HG02981 (cell line): Measurements from ENCODE around the gene ORAI3.
A peak's percentile ranks its signal among the peaks of the same experiment; 100 is the strongest.

Experiments
- ATAC-seq: cut with Tn5 transposase; IDR thresholded peaks from one replicate; pipeline ENCODE4 v1.9.1; 2021; ENCODE audit warnings: mild to moderate bottlenecking, moderate library complexity; ENCODE audit not compliant: unreplicated experiment

Gene ORAI3

DNA sequence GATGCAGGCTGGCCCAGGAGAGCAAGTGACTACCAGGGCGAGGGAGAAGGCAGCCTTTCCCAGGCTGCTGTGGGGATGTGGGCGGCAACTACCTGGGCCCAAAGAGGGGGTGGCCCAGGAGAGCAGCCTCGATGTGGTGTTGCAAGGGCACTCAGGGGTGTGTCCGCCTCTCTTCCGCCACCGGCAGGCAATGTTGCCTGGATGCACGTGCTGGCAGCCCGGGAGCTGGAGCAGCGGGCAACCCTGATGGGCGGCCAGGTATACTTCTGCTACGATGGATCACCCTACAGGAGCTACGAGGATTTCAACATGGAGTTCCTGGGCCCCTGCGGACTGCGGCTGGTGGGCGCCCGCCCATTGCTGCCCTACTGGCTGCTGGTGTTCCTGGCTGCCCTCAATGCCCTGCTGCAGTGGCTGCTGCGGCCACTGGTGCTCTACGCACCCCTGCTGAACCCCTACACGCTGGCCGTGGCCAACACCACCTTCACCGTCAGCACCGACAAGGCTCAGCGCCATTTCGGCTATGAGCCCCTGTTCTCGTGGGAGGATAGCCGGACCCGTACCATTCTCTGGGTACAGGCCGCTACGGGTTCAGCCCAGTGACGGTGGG is 38.8 kb downstream of the ORAI3 start:
- ATAC-seq, result no peak

DNA sequence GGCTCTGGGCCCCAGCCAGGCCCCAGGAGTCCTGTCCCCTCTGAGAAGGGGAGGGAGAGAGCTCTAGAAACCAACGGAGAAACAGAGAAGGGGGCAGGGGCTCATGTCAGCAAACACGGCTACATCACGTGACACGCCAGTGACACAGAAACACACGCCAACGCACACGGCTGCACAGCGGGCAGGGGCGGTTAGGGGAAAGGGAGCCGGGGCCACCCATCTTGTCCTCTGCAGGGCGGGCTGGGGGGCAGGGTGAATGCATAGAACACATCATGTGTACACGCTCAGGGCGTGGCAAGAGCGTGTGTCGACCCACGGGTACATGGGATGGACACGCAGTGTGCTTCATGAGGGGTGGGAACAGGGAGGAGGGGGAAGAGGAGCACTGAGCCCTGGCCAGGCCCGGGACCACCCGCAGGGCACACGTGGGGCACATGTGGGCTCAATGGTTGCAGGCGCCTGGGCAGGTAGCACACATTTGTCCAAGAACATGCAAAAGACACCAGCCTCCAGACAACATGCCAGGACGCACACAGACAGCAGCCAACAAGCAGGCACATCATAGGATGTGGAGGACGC is 40.7 kb downstream of the ORAI3 start:
- no peak for ATAC-seq

GRCh38 chr16:30990105-30990504 is 41.2 kb downstream of the ORAI3 start:
- no peak for ATAC-seq

- ATAC-seq, result no peak
Measured at GRCh38 chr16:30991052-30991451, 42.2 kb downstream of the ORAI3 start.

GRCh38 chr16:30992276-30992780 is 43.5 kb downstream of the ORAI3 start:
- ATAC-seq, result no peak

DNA sequence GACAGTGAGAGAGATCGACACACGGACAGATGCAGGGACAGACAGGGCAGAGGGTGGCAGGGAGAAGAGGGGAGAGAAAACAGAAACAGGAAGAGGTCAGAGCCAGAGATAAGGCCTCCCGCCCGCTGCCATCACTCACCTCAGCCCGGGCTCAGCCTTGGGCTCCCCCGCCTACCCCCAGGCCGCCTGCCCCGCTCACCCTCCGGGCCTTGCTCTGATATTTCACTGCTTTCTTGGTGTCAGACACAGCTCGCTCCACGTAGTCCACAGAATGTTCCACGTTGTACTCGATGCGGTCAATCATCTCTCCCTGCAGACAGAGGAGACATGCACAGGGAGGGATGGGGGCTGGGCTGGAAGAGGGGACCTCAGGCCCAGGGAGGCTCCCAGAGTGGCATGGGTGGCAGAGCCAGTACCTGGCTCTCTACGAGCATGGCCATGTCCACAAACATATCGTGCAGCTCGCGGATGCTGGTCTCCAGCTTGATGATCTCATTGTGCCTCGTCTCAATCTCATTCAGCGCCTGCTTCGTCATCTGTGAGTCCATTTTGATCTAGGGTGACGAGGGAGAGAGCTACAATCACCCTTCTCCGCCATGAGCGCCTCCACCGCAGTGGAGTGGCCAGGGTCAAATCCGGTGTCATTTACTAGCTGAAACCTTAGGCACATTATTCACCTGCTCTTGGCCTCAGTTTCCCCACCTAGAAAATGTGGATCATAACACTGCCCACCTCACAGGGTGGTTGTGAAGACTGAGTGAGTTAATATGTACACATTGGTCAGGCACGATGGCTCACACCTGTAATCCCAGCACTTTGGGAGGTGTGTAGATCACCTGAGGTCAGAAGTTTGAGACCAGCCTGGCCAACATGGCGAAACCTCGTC is 44.3 kb downstream of the ORAI3 start:
- no peak for ATAC-seq

- ATAC-seq, result no peak
Measured at GRCh38 chr16:30995927-30996323, 47.1 kb downstream of the ORAI3 start.

- ATAC-seq, result no peak
Measured at GRCh38 chr16:30996324-30996984, 47.6 kb downstream of the ORAI3 start.

DNA sequence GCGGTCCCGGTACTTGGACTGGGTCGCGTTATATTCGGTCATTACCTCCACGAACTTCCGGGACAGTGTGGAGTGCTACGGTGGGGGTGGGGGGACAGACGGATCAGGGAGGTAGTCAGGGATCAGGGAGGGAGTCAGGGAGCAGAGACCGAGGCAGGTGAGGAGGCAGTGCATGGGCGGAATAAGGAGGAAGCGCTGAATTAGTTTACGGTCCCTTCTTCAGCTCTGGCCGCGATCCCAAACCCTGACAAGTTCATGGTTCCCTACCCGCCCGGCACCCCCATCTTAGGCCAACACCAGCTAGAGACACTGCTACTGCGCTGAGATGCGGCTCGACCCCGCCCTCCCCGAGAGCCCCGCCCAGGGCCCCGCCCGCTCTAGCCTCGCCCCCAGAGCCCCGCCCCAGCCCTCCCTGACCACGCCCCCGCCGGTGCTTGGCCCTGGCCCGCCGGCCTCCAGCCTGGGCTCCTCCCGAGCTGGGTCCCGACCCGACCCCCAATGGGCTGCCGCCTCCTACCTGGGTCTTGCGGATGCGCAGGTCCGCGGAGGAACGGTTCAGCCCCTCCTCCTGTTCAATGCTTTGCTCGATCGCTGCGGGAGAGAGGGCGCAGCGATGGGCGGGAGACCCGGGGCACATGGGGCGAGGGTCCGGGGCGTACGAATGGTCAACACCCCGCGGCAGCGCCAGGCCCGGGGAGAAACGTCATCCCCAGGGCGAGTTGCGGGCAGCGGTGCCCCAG is 48.3 kb downstream of the ORAI3 start:
- ATAC-seq, result peak; percentile 83

DNA sequence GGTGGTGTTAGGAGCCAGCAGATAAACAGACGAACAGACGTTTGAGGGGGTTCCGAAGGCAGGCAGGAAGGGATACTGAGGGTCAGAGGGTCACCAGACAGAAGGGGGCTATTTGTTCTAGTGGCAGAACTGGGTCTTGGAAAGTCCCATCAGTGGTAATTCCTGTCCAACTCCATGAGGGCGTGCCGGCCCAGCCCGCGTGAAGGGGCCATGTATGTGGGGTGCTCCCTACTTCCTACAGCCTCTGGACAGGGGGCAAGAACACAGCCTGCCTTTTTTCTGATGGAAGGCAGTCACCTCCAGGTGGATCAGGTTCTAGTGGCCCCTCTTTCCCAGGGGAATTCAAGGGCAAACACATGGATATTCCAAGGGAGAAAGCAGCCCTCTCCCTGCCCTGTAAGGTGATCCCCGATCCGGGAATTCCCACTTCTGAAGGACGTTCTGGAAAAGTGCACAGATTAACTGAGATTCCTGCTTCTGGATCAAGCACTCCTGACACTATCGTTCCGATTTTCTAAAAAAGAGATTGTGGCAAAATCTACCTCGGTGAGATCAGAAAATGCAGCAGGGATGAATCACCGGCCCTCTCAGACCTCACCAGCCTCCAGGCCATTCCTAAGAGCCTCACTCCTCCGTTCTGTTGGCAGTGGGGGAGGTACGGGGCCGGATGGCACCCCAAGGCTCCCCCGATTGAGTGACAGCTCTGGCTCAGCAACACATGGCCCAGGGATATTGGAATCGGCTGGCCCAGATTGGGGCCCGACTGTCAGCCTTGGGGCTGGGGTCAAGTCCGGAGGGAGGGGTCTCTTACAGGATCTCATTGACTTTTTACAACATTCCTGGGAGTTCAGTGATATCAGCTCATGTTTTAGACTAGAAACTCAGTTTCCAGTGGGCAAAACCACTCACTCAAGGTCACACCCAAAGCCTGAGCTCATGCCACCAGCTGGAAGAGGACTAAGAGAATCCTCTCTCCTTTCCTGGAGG is 49.1 kb downstream of the ORAI3 start:
- no peak for ATAC-seq

GRCh38 chr16:30998852-30999761 is 50.2 kb downstream of the ORAI3 start:
- no peak for ATAC-seq

GRCh38 chr16:31000671-31001382 is 52.0 kb downstream of the ORAI3 start:
- no peak for ATAC-seq

- ATAC-seq, result no peak
Measured at GRCh38 chr16:31001507-31002249, 52.8 kb downstream of the ORAI3 start.

DNA sequence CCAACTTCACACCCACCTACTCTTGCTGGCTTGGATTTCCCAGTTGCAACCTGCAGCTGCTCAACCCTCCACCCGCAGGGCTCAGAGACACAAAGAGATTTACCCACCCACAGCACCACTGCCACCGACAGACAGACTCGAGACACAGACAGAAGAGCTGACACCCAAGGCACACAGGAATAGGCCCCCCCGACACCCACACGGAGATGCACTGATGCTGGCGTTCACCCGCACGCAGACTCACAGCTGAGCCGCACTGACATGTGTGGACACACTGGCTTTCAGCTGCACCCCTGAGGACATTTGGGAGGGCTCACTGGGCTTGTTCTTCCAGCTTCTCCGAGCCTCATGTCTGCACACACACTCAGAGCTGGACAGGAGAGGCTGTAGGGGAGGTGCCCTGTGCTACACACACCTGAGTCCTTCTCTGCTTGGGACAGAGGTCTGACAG is 53.4 kb downstream of the ORAI3 start:
- ATAC-seq, result no peak

GRCh38 chr16:31002862-31003341 is 54.0 kb downstream of the ORAI3 start:
- no peak for ATAC-seq

- no peak for ATAC-seq
Measured at GRCh38 chr16:31003744-31004143, 54.9 kb downstream of the ORAI3 start.
